Measurements from ENCODE around the gene NVL.

DNA sequence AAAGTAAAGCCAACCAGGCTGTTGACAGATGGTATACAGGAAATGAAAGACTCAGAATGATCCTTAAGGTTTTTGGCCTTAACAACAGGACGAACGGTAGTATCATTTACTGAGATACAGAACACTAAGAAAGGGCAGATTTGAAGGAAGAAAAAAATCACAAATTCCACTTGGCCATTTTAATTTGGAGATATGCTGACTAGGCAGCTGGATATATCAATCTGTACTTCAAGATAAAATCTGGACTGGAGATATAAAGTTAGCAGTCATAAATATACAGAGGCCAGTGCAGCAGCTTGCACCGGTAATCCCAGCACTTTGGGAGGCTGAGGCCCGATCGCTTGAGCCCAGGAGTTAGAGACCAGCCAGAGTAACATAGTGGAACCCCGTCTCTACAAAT lies 1.3 kb downstream of the NVL start:
- TF ChIP-seq, protein P1, sequence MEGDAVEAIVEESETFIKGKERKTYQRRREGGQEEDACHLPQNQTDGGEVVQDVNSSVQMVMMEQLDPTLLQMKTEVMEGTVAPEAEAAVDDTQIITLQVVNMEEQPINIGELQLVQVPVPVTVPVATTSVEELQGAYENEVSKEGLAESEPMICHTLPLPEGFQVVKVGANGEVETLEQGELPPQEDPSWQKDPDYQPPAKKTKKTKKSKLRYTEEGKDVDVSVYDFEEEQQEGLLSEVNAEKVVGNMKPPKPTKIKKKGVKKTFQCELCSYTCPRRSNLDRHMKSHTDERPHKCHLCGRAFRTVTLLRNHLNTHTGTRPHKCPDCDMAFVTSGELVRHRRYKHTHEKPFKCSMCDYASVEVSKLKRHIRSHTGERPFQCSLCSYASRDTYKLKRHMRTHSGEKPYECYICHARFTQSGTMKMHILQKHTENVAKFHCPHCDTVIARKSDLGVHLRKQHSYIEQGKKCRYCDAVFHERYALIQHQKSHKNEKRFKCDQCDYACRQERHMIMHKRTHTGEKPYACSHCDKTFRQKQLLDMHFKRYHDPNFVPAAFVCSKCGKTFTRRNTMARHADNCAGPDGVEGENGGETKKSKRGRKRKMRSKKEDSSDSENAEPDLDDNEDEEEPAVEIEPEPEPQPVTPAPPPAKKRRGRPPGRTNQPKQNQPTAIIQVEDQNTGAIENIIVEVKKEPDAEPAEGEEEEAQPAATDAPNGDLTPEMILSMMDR (IDR thresholded peaks at IDR 0.05), result no peak
- TF ChIP-seq MAZ (IDR thresholded peaks at IDR 0.05; ENCODE audit: borderline replicate concordance, low read depth, low read length), result no peak
- TF ChIP-seq FOSL2 (IDR thresholded peaks at IDR 0.05), result no peak
- no peak for TF ChIP-seq FOSL2 (CRISPR knock-in tag; IDR thresholded peaks at IDR 0.05)
- TF ChIP-seq RNF2 (IDR thresholded peaks at IDR 0.05; ENCODE audit: borderline replicate concordance, low read depth), result no peak
- TF ChIP-seq NR3C1 (IDR thresholded peaks at IDR 0.05), result no peak
- TF ChIP-seq, protein P2, sequence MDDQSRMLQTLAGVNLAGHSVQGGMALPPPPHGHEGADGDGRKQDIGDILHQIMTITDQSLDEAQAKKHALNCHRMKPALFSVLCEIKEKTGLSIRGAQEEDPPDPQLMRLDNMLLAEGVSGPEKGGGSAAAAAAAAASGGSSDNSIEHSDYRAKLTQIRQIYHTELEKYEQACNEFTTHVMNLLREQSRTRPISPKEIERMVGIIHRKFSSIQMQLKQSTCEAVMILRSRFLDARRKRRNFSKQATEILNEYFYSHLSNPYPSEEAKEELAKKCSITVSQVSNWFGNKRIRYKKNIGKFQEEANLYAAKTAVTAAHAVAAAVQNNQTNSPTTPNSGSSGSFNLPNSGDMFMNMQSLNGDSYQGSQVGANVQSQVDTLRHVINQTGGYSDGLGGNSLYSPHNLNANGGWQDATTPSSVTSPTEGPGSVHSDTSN (IDR thresholded peaks at IDR 0.05), result no peak
- no peak for TF ChIP-seq HDAC2 (IDR thresholded peaks at IDR 0.05)
- no peak for TF ChIP-seq MYC (IDR thresholded peaks at IDR 0.05; ENCODE audit: borderline replicate concordance, low read length)
- no peak for TF ChIP-seq EP300 (IDR thresholded peaks at IDR 0.05)

Data from A549 (cell line).